ENCODE results near the gene TMEM108.

The TMEM108 gene

DNA sequence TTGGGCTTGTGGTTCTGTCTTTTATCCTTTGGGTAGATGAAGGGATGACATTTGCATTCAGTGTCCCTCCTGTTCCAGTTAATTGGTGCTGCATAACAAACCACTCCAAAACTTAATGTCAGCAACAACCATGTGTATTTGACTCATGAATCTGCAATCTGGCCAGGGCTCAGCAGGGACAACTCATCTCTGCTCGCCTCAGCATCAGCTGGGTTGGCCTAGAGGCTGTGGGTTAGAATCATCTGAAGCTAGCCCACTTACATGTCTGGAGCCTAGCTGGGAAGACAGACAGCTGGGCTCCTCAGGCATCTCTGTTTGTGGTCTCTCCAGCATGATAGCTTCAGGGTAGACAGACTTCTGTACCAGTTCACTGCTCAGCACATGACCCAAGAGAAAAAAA is 92.0 kb downstream of the TMEM108 start (continued):
- TF ChIP-seq, protein P1, sequence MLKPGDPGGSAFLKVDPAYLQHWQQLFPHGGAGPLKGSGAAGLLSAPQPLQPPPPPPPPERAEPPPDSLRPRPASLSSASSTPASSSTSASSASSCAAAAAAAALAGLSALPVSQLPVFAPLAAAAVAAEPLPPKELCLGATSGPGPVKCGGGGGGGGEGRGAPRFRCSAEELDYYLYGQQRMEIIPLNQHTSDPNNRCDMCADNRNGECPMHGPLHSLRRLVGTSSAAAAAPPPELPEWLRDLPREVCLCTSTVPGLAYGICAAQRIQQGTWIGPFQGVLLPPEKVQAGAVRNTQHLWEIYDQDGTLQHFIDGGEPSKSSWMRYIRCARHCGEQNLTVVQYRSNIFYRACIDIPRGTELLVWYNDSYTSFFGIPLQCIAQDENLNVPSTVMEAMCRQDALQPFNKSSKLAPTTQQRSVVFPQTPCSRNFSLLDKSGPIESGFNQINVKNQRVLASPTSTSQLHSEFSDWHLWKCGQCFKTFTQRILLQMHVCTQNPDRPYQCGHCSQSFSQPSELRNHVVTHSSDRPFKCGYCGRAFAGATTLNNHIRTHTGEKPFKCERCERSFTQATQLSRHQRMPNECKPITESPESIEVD (tag by site-specific recombination; IDR thresholded peaks at IDR 0.05), result no peak
- TF ChIP-seq, protein P2, sequence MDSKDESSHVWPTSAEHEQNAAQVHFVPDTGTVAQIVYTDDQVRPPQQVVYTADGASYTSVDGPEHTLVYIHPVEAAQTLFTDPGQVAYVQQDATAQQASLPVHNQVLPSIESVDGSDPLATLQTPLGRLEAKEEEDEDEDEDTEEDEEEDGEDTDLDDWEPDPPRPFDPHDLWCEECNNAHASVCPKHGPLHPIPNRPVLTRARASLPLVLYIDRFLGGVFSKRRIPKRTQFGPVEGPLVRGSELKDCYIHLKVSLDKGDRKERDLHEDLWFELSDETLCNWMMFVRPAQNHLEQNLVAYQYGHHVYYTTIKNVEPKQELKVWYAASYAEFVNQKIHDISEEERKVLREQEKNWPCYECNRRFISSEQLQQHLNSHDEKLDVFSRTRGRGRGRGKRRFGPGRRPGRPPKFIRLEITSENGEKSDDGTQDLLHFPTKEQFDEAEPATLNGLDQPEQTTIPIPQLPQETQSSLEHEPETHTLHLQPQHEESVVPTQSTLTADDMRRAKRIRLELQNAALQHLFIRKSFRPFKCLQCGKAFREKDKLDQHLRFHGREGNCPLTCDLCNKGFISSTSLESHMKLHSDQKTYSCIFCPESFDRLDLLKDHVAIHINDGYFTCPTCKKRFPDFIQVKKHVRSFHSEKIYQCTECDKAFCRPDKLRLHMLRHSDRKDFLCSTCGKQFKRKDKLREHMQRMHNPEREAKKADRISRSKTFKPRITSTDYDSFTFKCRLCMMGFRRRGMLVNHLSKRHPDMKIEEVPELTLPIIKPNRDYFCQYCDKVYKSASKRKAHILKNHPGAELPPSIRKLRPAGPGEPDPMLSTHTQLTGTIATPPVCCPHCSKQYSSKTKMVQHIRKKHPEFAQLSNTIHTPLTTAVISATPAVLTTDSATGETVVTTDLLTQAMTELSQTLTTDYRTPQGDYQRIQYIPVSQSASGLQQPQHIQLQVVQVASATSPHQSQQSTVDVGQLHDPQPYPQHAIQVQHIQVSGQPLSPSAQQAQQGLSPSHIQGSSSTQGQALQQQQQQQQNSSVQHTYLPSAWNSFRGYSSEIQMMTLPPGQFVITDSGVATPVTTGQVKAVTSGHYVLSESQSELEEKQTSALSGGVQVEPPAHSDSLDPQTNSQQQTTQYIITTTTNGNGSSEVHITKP (tag by site-specific recombination; IDR thresholded peaks at IDR 0.05), result no peak
- TF ChIP-seq ZNF423 (tag by site-specific recombination; IDR thresholded peaks at IDR 0.05), result no peak

DNA sequence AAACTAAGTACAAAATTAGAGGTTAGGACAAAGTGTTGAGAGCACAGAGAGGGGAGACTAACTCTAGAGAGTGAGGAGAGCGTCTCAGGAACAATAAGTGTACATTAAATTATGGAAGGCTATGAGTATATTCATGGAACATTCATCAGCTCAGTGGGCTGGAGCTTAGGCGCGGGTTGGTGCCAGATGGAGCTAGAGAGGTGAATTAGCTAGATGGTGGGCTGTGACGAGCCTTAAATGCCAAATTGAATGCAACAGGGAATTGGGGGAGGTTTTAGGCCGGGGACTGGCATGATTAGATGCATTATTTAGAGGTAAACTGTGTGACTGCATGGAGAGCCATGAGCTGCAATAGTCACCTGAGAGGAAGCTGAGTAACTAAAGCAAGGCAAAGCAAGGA is 97.1 kb downstream of the TMEM108 start:
- H3K36me3 ChIP-seq (ENCODE audit: control insufficient read depth in 2 of 2, insufficient read depth in 1 of 2, low read length in 2 of 2), result no peaks in the 10 kb centered on the region
- H3K27ac ChIP-seq (ENCODE audit: extremely low read depth, low read depth, low read length), result no peak overlapping the region
- no peaks in the 10 kb centered on the region for H3K4me1 ChIP-seq (ENCODE audit: control insufficient read depth, insufficient read depth, low read length)
- ChIA-PET POLR2A (no interaction called here), CTCF (no interaction called here)
- no peak overlapping the region for H3K4me3 ChIP-seq (ENCODE audit: low read depth, low read length)
- no peak for TF ChIP-seq ZNF324 (tag by site-specific recombination; IDR thresholded peaks at IDR 0.05)
- TF ChIP-seq ZNF626 (tag by site-specific recombination; IDR thresholded peaks at IDR 0.05), result no peak
- TF ChIP-seq, protein P3, sequence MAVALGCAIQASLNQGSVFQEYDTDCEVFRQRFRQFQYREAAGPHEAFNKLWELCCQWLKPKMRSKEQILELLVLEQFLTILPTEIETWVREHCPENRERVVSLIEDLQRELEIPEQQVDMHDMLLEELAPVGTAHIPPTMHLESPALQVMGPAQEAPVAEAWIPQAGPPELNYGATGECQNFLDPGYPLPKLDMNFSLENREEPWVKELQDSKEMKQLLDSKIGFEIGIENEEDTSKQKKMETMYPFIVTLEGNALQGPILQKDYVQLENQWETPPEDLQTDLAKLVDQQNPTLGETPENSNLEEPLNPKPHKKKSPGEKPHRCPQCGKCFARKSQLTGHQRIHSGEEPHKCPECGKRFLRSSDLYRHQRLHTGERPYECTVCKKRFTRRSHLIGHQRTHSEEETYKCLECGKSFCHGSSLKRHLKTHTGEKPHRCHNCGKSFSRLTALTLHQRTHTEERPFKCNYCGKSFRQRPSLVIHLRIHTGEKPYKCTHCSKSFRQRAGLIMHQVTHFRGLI (tag by site-specific recombination; IDR thresholded peaks at IDR 0.05), result no peak
- TF ChIP-seq, protein P4, sequence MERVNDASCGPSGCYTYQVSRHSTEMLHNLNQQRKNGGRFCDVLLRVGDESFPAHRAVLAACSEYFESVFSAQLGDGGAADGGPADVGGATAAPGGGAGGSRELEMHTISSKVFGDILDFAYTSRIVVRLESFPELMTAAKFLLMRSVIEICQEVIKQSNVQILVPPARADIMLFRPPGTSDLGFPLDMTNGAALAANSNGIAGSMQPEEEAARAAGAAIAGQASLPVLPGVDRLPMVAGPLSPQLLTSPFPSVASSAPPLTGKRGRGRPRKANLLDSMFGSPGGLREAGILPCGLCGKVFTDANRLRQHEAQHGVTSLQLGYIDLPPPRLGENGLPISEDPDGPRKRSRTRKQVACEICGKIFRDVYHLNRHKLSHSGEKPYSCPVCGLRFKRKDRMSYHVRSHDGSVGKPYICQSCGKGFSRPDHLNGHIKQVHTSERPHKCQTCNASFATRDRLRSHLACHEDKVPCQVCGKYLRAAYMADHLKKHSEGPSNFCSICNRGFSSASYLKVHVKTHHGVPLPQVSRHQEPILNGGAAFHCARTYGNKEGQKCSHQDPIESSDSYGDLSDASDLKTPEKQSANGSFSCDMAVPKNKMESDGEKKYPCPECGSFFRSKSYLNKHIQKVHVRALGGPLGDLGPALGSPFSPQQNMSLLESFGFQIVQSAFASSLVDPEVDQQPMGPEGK (tag by site-specific recombination; IDR thresholded peaks at IDR 0.05), result no peak
- TF ChIP-seq, protein P5, sequence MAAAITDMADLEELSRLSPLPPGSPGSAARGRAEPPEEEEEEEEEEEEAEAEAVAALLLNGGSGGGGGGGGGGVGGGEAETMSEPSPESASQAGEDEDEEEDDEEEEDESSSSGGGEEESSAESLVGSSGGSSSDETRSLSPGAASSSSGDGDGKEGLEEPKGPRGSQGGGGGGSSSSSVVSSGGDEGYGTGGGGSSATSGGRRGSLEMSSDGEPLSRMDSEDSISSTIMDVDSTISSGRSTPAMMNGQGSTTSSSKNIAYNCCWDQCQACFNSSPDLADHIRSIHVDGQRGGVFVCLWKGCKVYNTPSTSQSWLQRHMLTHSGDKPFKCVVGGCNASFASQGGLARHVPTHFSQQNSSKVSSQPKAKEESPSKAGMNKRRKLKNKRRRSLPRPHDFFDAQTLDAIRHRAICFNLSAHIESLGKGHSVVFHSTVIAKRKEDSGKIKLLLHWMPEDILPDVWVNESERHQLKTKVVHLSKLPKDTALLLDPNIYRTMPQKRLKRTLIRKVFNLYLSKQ (tag by site-specific recombination; IDR thresholded peaks at IDR 0.05; ENCODE audit: borderline replicate concordance), result no peak
- TF ChIP-seq, protein P6, sequence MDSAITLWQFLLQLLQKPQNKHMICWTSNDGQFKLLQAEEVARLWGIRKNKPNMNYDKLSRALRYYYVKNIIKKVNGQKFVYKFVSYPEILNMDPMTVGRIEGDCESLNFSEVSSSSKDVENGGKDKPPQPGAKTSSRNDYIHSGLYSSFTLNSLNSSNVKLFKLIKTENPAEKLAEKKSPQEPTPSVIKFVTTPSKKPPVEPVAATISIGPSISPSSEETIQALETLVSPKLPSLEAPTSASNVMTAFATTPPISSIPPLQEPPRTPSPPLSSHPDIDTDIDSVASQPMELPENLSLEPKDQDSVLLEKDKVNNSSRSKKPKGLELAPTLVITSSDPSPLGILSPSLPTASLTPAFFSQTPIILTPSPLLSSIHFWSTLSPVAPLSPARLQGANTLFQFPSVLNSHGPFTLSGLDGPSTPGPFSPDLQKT (IDR thresholded peaks at IDR 0.05; ENCODE audit: borderline replicate concordance, low read depth, low read length), result no peak
- TF ChIP-seq, protein P7, sequence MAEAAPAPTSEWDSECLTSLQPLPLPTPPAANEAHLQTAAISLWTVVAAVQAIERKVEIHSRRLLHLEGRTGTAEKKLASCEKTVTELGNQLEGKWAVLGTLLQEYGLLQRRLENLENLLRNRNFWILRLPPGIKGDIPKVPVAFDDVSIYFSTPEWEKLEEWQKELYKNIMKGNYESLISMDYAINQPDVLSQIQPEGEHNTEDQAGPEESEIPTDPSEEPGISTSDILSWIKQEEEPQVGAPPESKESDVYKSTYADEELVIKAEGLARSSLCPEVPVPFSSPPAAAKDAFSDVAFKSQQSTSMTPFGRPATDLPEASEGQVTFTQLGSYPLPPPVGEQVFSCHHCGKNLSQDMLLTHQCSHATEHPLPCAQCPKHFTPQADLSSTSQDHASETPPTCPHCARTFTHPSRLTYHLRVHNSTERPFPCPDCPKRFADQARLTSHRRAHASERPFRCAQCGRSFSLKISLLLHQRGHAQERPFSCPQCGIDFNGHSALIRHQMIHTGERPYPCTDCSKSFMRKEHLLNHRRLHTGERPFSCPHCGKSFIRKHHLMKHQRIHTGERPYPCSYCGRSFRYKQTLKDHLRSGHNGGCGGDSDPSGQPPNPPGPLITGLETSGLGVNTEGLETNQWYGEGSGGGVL (tag by site-specific recombination; IDR thresholded peaks at IDR 0.05), result no peak
- no peak for TF ChIP-seq ZNF433 (tag by site-specific recombination; IDR thresholded peaks at IDR 0.05; ENCODE audit: low read depth)
- TF ChIP-seq ZNF544 (tag by site-specific recombination; IDR thresholded peaks at IDR 0.05), result no peak
- no peaks in the 10 kb centered on the region for H3K9me3 ChIP-seq (ENCODE audit: control insufficient read depth, insufficient read depth, low read depth, low read length)

Data from HEK293 (cell line).